Peyer's patch (tissue), 4 donors: ENCODE data around the gene CTSO. TPM values are rescaled to one million over a fixed set of nuclear protein-coding genes. Genes with fewer than 3 reads are reported as not detected.

Experiments used
- DNase-seq, 3 donors: peaks; one replicate each; pipeline ENCODE4 v3.0.0-alpha.2; 2017 to 2019
- H3K27ac ChIP-seq, 4 donors: fragments of 200-600 bp; sonication (generic); one replicate each; pipeline ENCODE4 v1.5.1; 2016 to 2019
- H3K27me3 ChIP-seq, 2 donors: fragments of 200-600 bp; sonication (generic); one replicate each; pipeline ENCODE4 v1.5.1; 2019
- H3K36me3 ChIP-seq, 3 donors: fragments of 200-600 bp; sonication (generic); one replicate each; pipeline ENCODE4 v1.5.1; 2016 to 2019
- H3K4me1 ChIP-seq, 4 donors: fragments of 200-600 bp; sonication (generic); one replicate each; pipeline ENCODE4 v1.5.1; 2016 to 2019
- H3K4me3 ChIP-seq, 4 donors: fragments of 200-600 bp; sonication (generic); 1 replicate in 3 of 4; 2 replicates in 1 of 4; pipeline ENCODE4 v1.5.1; 2016 to 2019; ENCODE audit warnings: mild to moderate bottlenecking in 1 of 4
- H3K9me3 ChIP-seq, 4 donors: fragments of 200-600 bp; sonication (generic); one replicate each; pipeline ENCODE4 v1.5.1; 2016 to 2019; ENCODE audit warnings: mild to moderate bottlenecking in 1 of 4
- POLR2A ChIP-seq, 2 donors: fragments of 450-650 bp; IDR thresholded peaks; one replicate each; pipeline ENCODE4 v1.5.1; 2017; ENCODE audit warnings: antibody characterized with exemption in 2 of 2, mild to moderate bottlenecking in 2 of 2, moderate library complexity in 2 of 2
- total RNA-seq, 4 donors: library from RNA; depleted of rRNA; stranded (reverse); fragments of >200 nt; gene quantifications; one replicate each; pipeline ENCODE4 v1.1.0, GENCODE V29; 2016
- TF ChIP-seq, protein P1 (sequence below), 6 experiments: fragments of 450-650 bp in 4 of 6; fragments of 200-600 bp in 2 of 6; sonication (generic) in 1 of 6; IDR thresholded peaks; one replicate each; pipeline ENCODE4 v1.5.1; 2017 to 2019; ENCODE audit warnings: antibody characterized with exemption in 6 of 6, mild to moderate bottlenecking in 3 of 6, moderate library complexity in 1 of 6

Gene CTSO
- total RNA-seq, 4 donors from 2014 or later = 9.1 to 18.4 (median 12.7) TPM

DNA sequence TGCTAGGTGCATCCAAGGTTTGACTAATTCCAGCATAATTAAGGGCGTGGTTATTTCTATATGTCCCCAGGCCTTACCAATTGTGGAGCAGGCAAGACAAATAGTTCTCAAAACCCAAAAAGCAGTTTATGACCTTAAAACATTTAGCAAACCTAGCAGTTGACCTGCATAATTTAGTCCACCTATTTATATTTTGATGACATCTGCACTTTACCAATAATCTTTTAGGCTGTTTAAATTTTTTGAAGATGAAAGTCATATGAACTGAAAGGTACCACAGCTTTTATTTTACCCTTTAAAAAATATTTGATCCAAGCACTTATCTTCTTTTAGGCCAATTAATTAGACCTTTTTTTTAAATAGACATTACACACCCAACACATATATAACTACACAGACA is 77.8 kb downstream of the CTSO start:
- Histone ChIP-seq H3K4me1 (no peaks in the 10 kb centered on the region), H3K36me3 (no peaks in the 10 kb centered on the region), H3K27ac (no peak overlapping the region), H3K27me3 (no peaks in the 10 kb centered on the region), H3K4me3 (no peak overlapping the region), H3K9me3 (no peaks in the 10 kb centered on the region)
- DNase-seq = no peak
- no peak for TF ChIP-seq POLR2A (IDR thresholded peaks at IDR 0.05)
- TF ChIP-seq, protein P1, sequence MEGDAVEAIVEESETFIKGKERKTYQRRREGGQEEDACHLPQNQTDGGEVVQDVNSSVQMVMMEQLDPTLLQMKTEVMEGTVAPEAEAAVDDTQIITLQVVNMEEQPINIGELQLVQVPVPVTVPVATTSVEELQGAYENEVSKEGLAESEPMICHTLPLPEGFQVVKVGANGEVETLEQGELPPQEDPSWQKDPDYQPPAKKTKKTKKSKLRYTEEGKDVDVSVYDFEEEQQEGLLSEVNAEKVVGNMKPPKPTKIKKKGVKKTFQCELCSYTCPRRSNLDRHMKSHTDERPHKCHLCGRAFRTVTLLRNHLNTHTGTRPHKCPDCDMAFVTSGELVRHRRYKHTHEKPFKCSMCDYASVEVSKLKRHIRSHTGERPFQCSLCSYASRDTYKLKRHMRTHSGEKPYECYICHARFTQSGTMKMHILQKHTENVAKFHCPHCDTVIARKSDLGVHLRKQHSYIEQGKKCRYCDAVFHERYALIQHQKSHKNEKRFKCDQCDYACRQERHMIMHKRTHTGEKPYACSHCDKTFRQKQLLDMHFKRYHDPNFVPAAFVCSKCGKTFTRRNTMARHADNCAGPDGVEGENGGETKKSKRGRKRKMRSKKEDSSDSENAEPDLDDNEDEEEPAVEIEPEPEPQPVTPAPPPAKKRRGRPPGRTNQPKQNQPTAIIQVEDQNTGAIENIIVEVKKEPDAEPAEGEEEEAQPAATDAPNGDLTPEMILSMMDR (IDR thresholded peaks at IDR 0.05) = no peak

Other genes with a start within 250 kb of the CTSO start
- 1 to 10 TPM; 1.6 to 8.0 (median 5.9) TPM for gene GUCY1B1, start 194.8 kb downstream of the CTSO start, total RNA-seq
- not detected for gene ASIC5, start 87.6 kb downstream of the CTSO start, total RNA-seq
- gene TDO2, start 50.2 kb downstream of the CTSO start, total RNA-seq = 1 to 10 TPM in 1 of 4 donors, not detected in 3; 5.0 TPM